ENCODE results near the gene MAP4K1. TPM values are rescaled to one million over a fixed set of nuclear protein-coding genes. Genes with fewer than 3 reads are reported as not detected.

MAP4K1 gene
- total RNA-seq = 100 to 1,000 TPM; 282 to 313 TPM

- CTCF ChIA-PET = interaction anchor here (0.8 to 3.9 kb wide), 13 partner anchors 11 to 313 kb away, joined by 3 to 22 read pairs (median 4); partner anchors contain the start of genes FAM98C, MRPS12 and SARS2
- no peaks in the 10 kb centered on the region for H3K9me3 Mint-ChIP-seq
- no peaks in the 10 kb centered on the region for H3K27me3 Mint-ChIP-seq
- H3K4me1 Mint-ChIP-seq = peaks cover 56% of the 10 kb centered on the region
- POLR2A ChIA-PET = interaction anchor here (0.6 to 1.2 kb wide), 6 partner anchors 17 to 106 kb away, joined by 3 read pairs; no protein-coding TSS in a partner anchor
- peak within 1 kb of the TSS; percentile 92 for H3K4me3 Mint-ChIP-seq
- DNase-seq = peak; percentile 79
- peak within 1 kb of the TSS; percentile 92 for H3K27ac Mint-ChIP-seq
- peaks cover 48% of the 10 kb centered on the region for H3K36me3 Mint-ChIP-seq (ENCODE audit: low read depth)
Observed at GRCh38 chr19:38617764-38618589, at the start of gene MAP4K1. MAP4K1 (minus strand) TSS chr19:38617953; CDS start chr19:38617895, 58 bp downstream.

- H3K4me1 Mint-ChIP-seq = peaks cover 92% of the 10 kb centered on the region
- ChIA-PET POLR2A (no interaction called here), CTCF (interaction anchor here (0.9 kb wide), 1 partner anchor 103 kb away, joined by 3 read pairs; no protein-coding TSS in a partner anchor)
- H3K4me3 Mint-ChIP-seq = no peak overlapping the region
- H3K36me3 Mint-ChIP-seq (ENCODE audit: low read depth) = peaks cover 47% of the 10 kb centered on the region
- DNase-seq = peak; percentile 43
- no peaks in the 10 kb centered on the region for H3K9me3 Mint-ChIP-seq
- H3K27me3 Mint-ChIP-seq = no peaks in the 10 kb centered on the region
- H3K27ac Mint-ChIP-seq = peak overlapping the region; percentile 68
Observed at GRCh38 chr19:38666663-38667511, 49.1 kb upstream of the MAP4K1 start.

DNA sequence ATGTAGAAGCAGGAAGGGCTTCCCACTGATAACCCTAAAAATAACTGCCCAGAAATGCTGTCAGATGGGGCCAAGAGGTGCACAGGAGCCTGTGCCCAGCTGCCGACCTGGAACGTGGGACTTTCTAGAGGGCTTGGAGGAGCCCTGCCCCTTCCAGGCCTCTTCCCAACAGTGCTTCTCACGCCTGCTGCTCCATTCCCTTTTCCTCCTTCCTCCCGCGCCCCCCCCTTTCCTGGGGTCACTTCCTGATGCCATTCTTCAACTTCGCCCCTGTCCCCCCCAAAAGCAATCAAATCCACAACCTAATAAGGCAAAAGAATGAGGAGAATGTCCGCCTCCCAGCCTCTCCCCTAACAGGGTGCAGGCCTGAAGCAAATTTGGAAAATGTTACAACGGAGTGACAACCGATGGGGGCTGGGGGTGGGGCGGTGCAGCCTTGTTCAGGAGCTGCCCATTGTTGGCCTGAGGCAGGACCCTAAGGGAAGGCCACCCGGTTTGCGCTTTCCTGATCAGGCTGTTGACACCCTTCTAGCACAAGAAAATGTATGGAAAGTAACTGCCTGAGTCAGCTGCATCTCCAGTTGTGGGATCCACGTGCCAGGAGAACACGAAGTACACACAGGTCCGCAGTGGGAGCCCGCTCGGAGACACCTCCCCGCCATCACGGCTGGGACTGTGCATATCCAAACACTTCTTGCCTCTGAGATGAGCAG is 48.4 kb upstream of the MAP4K1 start:
- no peak for DNase-seq
- CTCF ChIA-PET = interaction anchor here (0.6 to 1.5 kb wide), 3 partner anchors 20 to 108 kb away, joined by 3 to 4 read pairs (median 3); no protein-coding TSS in a partner anchor
- Mint-ChIP-seq H3K27me3 (no peaks in the 10 kb centered on the region), H3K4me1 (peaks cover 88% of the 10 kb centered on the region), H3K9me3 (no peaks in the 10 kb centered on the region), H3K27ac (peak overlapping the region; percentile 62), H3K4me3 (no peak overlapping the region), H3K36me3 (ENCODE audit: low read depth) (peaks cover 50% of the 10 kb centered on the region)
- POLR2A ChIA-PET = no interaction called here

DNA sequence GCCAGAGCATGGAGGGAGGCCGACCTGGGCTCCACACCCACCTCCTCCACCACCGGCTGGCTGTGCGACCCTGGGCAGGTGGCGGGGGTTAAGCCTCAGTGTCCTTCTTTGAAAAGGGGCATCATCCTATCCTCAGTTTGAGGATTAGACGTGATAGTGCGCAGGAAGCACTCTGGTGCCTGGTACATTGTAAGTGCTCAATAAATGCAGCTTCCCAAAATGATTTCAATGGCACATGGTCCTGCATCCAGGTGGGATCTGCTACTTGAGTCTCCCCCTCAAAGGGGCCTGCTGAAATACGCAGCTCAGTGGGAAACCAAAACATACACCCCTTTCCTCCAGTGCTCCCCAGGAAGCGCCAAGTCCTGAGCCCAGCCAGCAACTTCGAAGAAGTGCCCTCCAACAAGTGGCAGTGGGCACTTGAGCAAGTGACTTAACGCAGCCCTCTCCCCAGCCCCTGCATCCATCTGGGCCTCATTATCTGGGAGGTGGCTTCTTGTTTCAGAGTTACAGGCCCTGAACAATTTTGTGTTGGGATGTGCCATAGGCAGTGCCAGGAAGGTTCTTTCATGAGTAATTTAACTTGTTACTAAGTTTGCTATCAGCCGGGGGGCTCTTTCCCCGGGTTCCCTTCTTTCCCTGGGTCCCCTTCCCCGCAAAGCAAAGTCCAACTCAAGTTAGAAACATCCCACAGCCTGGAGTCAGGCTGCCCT is 47.6 kb upstream of the MAP4K1 start:
- Mint-ChIP-seq H3K27me3 (no peaks in the 10 kb centered on the region), H3K4me3 (no peak overlapping the region), H3K4me1 (peaks cover 88% of the 10 kb centered on the region), H3K9me3 (no peaks in the 10 kb centered on the region), H3K36me3 (ENCODE audit: low read depth) (peaks cover 51% of the 10 kb centered on the region), H3K27ac (peak overlapping the region; percentile 62)
- no peak for DNase-seq
- ChIA-PET POLR2A (no interaction called here), CTCF (interaction anchor here (1.3 to 1.5 kb wide), 3 partner anchors 9 to 107 kb away, joined by 3 to 4 read pairs (median 4); no protein-coding TSS in a partner anchor)

DNA sequence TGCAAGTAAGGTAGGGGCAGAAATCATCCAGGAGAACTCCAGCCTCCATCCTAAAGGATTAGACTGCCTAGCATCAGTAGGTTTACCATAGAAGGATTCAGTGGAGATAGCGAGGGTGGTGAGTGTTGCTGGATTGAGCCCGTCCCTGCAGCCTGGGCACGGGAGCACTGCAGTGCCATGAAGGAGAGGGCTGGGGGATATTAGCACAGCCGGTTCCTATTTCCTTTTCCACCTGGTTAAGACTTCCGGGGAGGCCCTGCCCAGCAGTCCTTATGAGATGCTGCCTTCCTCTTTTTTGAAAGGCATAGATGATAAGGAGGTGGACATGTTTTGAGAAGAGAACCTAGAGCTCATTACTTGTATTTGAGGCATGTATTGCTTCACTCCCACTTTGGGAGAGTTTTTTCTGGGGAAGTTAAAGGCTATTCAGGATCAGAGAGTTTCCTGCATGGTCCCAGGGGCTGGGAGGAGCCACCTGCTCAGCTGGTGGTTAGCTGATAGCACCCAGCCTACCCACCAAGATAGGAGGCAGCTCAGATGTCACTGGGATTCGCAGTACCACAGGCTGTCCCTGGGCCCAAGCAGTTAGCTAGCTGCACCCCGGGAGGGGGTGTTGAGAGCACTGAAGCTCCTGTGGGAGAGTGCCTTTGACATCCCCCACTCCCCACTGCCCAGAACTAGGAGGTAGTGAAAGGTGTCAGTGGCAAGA is 46.9 kb upstream of the MAP4K1 start:
- Mint-ChIP-seq H3K4me3 (no peak overlapping the region), H3K27ac (peak overlapping the region; percentile 72), H3K4me1 (peaks cover 82% of the 10 kb centered on the region), H3K36me3 (ENCODE audit: low read depth) (peaks cover 47% of the 10 kb centered on the region), H3K27me3 (no peaks in the 10 kb centered on the region), H3K9me3 (no peaks in the 10 kb centered on the region)
- DNase-seq = no peak
- ChIA-PET CTCF (interaction anchor here (0.9 to 1.7 kb wide), 7 partner anchors 8 to 265 kb away, joined by 3 to 6 read pairs (median 4); no protein-coding TSS in a partner anchor), POLR2A (no interaction called here)

DNA sequence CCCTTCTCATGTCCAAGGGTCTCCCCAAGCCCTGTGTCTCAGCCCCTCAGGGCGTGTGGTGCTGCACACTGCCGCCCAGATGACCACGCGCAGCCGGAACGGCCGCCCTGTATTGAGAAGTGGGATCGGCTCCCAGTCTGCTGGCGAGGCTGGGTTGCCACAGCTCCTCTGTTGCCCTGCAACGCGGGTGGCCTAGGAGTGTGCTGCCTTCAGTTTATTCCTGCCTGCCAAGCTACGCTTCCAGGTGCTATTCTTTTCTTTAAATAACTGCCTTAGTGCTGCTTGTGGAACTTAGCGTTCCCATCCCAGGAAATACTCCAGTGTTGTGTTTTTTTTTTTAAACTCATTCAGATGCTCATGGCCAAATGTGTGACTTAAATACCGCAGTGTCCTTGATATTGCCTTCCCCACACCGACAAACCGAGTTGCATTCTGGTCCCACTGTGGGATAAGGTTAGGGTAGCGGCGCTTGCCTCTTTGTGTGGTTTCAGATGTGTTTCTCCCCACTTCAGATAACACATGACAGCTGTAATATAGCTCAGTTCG is 46.3 kb upstream of the MAP4K1 start:
- Mint-ChIP-seq H3K9me3 (no peaks in the 10 kb centered on the region), H3K4me3 (no peak overlapping the region), H3K27ac (peak overlapping the region; percentile 72), H3K4me1 (peaks cover 82% of the 10 kb centered on the region), H3K27me3 (no peaks in the 10 kb centered on the region), H3K36me3 (ENCODE audit: low read depth) (peaks cover 41% of the 10 kb centered on the region)
- ChIA-PET CTCF (interaction anchor here (0.6 to 1.7 kb wide), 6 partner anchors 10 to 265 kb away, joined by 3 to 6 read pairs (median 3); no protein-coding TSS in a partner anchor), POLR2A (no interaction called here)
- peak; percentile 37 for DNase-seq

- Mint-ChIP-seq H3K4me1 (peaks cover 81% of the 10 kb centered on the region), H3K27ac (no peak overlapping the region), H3K4me3 (no peak overlapping the region), H3K36me3 (ENCODE audit: low read depth) (peaks cover 36% of the 10 kb centered on the region), H3K27me3 (no peaks in the 10 kb centered on the region), H3K9me3 (no peaks in the 10 kb centered on the region)
- no peak for DNase-seq
- ChIA-PET CTCF (interaction anchor here (0.6 to 1.7 kb wide), 4 partner anchors 11 to 118 kb away, joined by 3 to 6 read pairs (median 3); no protein-coding TSS in a partner anchor), POLR2A (no interaction called here)
Observed at GRCh38 chr19:38663156-38663651, 45.5 kb upstream of the MAP4K1 start.

DNA sequence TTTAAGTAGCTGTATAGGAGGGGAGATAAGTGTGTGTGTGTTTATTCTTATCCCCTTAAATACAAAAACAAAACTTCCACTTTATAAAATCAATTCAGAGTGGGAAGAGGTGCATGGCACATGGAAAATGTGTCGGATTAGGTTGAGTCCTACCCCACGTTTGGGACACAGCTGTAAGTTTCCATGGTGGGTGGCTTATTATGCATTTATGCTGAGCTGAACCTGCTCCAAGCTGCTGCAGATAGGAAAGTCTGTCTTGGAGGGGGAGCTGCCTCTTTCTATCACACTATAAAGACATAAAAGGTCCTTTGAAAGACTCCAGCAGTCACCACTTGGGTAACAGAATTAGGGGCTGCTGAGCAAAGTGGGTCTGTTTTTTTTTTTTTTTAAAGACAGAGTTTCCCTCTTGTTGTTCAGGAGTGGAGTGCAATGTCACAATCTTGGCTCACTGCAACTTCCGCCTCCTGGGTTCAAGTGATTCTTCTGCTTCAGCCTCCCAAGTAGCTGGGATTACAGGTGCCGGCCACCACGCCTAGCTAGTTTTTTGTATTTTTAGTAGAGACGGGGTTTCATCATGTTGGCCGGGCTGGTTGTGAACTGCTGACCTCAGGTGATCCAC is 44.9 kb upstream of the MAP4K1 start:
- Mint-ChIP-seq H3K36me3 (ENCODE audit: low read depth) (peaks cover 37% of the 10 kb centered on the region), H3K27me3 (no peaks in the 10 kb centered on the region), H3K9me3 (no peaks in the 10 kb centered on the region), H3K27ac (no peak overlapping the region), H3K4me1 (peaks cover 81% of the 10 kb centered on the region), H3K4me3 (no peak overlapping the region)
- no peak for DNase-seq
- ChIA-PET CTCF (interaction anchor here (0.6 to 1.2 kb wide), 3 partner anchors 15 to 118 kb away, joined by 3 to 4 read pairs (median 4); partner anchors contain the start of gene ACTN4), POLR2A (interaction anchor here (0.5 kb wide), 1 partner anchor 44 kb away, joined by 3 read pairs; no protein-coding TSS in a partner anchor)

- Mint-ChIP-seq H3K27ac (no peak overlapping the region), H3K36me3 (ENCODE audit: low read depth) (peaks cover 39% of the 10 kb centered on the region), H3K27me3 (no peaks in the 10 kb centered on the region), H3K9me3 (no peaks in the 10 kb centered on the region), H3K4me3 (no peak overlapping the region), H3K4me1 (peaks cover 81% of the 10 kb centered on the region)
- POLR2A ChIA-PET = interaction anchor here (0.5 to 1.3 kb wide), 2 partner anchors 14 to 44 kb away, joined by 3 read pairs; partner anchors contain the start of gene ACTN4
- CTCF ChIA-PET = interaction anchor here (0.6 to 1.2 kb wide), 2 partner anchors 15 to 102 kb away, joined by 4 read pairs; partner anchors contain the start of gene ACTN4
- DNase-seq = no peak
Observed at GRCh38 chr19:38661996-38662395, 44.2 kb upstream of the MAP4K1 start.

- H3K4me1 Mint-ChIP-seq = peaks cover 81% of the 10 kb centered on the region
- ChIA-PET CTCF (no interaction called here), POLR2A (interaction anchor here (1.3 kb wide), 1 partner anchor 13 kb away, joined by 3 read pairs; the partner anchor contains the start of gene ACTN4)
- H3K4me3 Mint-ChIP-seq = no peak overlapping the region
- DNase-seq = no peak
- no peaks in the 10 kb centered on the region for H3K27me3 Mint-ChIP-seq
- peaks cover 43% of the 10 kb centered on the region for H3K36me3 Mint-ChIP-seq (ENCODE audit: low read depth)
- no peak overlapping the region for H3K27ac Mint-ChIP-seq
- H3K9me3 Mint-ChIP-seq = no peaks in the 10 kb centered on the region
Observed at GRCh38 chr19:38661136-38661535, 43.4 kb upstream of the MAP4K1 start.
